Superior temporal gyrus (tissue), 1 donor: ENCODE results near the gene KRTAP20-4.

Experiments
- DNase-seq: peaks from one replicate; pipeline ENCODE4 v3.0.0-alpha.2; 2016; ENCODE audit errors: extremely low spot score

Gene KRTAP20-4

GRCh38 chr21:30620522-30620921 is at the start of gene KRTAP20-4:
Gene KRTAP20-4, plus strand, starts transcription at chr21:30620627.
- no peak for DNase-seq

GRCh38 chr21:30577766-30578165 is 42.7 kb upstream of the KRTAP20-4 start:
- DNase-seq = no peak

GRCh38 chr21:30579346-30579745 is 41.1 kb upstream of the KRTAP20-4 start:
- no peak for DNase-seq

- DNase-seq = no peak
Measured at GRCh38 chr21:30580132-30580531, 40.3 kb upstream of the KRTAP20-4 start.

DNA sequence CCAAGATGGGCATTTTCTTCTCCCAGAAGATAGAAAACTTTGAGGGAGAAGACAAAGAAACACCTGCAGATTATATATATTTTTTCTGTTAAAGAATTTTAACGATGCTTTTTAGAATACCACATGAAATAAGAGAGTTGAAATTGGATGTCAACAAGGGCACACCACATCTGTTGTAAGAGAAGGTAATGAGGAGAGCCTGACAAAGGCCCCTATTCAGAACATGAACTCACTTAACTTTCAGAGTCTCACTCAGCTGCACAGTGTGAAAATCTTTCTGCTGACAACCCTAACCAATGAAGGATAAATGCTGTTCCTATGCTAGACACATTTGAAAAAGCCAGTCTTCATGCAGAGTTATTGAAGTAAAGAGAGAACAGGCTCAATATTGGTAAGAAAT is 37.6 kb upstream of the KRTAP20-4 start:
- DNase-seq = no peak

- DNase-seq = no peak
Measured at GRCh38 chr21:30590297-30590696, 30.1 kb upstream of the KRTAP20-4 start, which contains the start of gene KRTAP22-2. Gene KRTAP22-2, minus strand, starts transcription at chr21:30590397.

DNA sequence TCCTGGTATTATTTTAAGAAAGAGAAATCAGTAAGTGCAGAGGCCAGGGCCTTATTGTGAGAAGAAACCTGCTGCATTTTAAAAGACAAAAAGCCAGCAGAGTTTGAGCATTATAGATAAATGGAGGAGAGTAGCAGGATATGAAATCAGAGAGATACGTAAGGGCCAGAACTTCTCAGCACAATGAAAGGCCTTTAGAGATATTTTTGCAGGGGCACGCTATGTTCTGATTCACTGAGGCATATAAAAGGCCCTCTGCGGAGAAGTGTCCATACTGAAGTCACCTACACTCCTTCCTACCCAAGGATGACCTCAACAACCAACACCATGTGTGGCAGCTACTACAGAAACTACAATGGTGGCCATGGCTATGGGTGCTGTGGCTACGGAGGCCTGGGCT is 28.3 kb upstream of the KRTAP20-4 start, which contains the start of gene KRTAP6-3:
KRTAP6-3 (plus strand) TSS at position 301 of the 400 bp plus-strand sequence; CDS start at position 307, 6 bp downstream.
- no peak for DNase-seq

GRCh38 chr21:30598802-30599201 is 21.6 kb upstream of the KRTAP20-4 start, which contains the start of gene KRTAP6-2:
Gene KRTAP6-2, minus strand, starts transcription at chr21:30598902. Its CDS starts 28 bp downstream, at chr21:30598874.
- DNase-seq = no peak

GRCh38 chr21:30600787-30601186 is 19.6 kb upstream of the KRTAP20-4 start, which contains the start of gene KRTAP22-1:
Gene KRTAP22-1, plus strand, starts transcription at chr21:30601087.
- no peak for DNase-seq

GRCh38 chr21:30605968-30606367 is 14.5 kb upstream of the KRTAP20-4 start:
- no peak for DNase-seq

- no peak for DNase-seq
Measured at GRCh38 chr21:30612132-30612531, 8.3 kb upstream of the KRTAP20-4 start.

DNA sequence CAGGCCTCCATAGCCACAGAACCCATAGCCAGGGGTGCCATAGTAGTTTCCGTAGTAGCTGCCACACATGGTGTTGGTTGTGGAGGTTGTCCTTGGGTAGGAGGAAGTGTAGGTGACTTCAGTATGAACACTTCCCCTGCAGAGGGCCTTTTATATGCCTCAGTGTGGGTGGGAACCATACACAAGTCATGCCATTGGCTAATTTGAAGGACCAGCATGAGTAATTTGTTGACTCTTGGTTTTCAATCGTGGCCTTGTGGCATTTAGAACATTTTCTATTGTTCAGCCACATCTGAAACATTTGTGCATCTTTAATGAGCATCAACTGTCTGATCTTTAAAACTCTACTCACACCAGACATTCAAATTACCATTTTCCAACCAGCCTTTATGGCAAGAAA is 6.6 kb upstream of the KRTAP20-4 start, which contains the start of gene KRTAP6-1:
KRTAP6-1 (minus strand) TSS at position 95 of the 400 bp plus-strand sequence; CDS start at position 69, 26 bp downstream.
- no peak for DNase-seq

GRCh38 chr21:30615199-30615598 is 5.2 kb upstream of the KRTAP20-4 start:
- DNase-seq = no peak

GRCh38 chr21:30616125-30616524 is 4.3 kb upstream of the KRTAP20-4 start, which contains the start of gene KRTAP20-1:
Gene KRTAP20-1, plus strand, starts transcription at chr21:30616425. Its CDS starts 30 bp downstream, at chr21:30616455.
- DNase-seq = no peak

GRCh38 chr21:30620080-30620479 is 347 bp upstream of the KRTAP20-4 start:
- no peak for DNase-seq

- DNase-seq = no peak
Measured at GRCh38 chr21:30623362-30623761, 2.9 kb downstream of the KRTAP20-4 start.

DNA sequence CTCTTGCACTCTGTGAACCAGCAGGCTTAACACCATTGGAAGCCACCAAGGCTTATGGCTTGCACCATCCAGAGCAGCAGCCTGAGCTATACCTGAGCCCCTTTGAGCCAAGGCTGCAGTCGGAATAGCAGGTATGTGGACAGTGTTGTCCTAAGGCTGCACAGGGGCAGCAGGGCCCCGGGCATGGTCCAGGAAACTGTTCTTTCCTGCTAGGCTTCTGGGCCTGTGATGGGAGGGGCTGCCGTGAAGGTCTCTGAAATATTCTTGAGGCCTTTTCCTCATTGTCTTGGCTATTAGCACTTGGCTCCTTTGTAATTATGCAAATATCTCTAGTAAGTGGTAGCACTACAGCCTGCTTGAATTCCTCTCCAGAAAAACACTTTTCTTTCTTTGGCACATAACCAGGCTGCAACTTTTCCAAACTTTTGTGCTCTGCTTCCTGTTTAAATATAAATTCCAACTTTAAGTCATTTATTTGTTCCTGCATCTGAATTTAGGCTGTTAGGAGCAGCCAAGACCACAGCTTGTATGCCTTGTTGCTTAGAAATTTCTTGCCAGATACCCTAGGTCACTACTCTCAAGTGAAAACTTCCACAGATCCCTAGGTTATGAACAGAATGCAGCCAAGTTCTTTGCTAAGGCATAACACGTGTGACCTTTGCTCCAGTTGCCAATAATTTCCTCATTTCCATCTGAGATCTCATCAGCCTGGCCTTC is 5.2 kb downstream of the KRTAP20-4 start:
- no peak for DNase-seq

GRCh38 chr21:30628109-30628508 is 7.7 kb downstream of the KRTAP20-4 start:
- no peak for DNase-seq

- DNase-seq = no peak
Measured at GRCh38 chr21:30629200-30629599, 8.8 kb downstream of the KRTAP20-4 start.

DNA sequence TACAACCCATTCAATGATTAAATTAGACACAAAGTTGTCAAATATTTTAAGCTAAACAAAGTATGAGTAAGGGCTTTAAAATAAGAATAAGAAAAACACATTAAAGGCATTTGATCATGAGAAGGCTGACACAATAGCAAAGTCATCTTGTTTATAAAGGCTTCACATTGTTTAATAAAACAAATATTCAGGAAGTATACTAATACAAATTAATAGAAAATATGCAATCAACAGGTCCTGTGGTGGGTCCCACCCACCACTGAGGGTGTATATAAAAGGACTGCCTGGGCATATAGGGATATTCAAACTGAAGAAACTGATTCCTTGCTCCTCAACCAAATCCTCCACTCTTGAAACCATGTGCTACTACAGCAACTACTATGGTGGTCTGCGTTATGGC is 14.5 kb downstream of the KRTAP20-4 start, which contains the start of gene KRTAP20-2:
KRTAP20-2 (plus strand) TSS at position 301 of the 400 bp plus-strand sequence; CDS start at position 359, 58 bp downstream.
- no peak for DNase-seq

DNA sequence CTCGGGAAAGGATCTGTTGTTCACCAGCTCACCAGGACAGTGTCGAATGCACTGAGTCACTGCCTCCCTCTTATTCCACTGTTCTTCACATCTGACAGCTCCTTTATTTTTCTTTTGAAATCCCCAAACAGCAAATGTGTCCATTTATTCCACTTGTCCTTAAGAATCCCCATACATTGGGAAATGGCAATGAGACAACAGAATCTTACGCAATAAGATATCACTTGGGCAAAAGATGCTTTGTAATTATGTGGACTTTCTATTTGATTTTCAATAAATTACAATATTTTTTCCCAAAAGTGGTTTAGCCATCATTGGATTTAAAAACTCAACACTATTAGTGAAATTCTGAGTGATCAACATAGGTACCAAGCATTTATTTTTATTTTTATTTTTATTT is 18.3 kb downstream of the KRTAP20-4 start:
- no peak for DNase-seq

- no peak for DNase-seq
Measured at GRCh38 chr21:30642564-30642963, 22.1 kb downstream of the KRTAP20-4 start, which contains the start of gene KRTAP20-3. Gene KRTAP20-3, plus strand, starts transcription at chr21:30642864.

DNA sequence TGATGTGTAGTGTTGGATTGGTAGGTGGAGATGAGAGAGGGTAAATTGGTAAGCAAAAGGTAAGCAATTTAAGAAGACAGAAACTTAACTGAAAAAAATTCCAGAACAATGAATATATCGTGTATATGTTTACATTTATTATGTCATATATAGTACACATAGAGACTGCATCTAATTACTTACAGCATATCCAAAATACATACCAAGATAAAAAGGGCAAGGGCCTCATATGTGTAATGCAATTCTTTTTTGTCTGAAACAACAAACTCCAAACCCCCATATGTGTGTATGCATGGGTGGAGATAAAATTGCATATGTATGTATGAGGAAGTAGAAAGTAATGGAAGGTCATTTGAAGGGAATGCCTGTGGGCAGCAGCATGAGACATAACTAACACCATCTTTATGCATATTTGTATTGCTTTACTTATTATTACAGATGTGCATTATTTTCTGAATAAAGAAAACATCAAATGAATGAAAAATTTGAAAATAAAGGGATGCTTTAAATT is 26.5 kb downstream of the KRTAP20-4 start:
- no peak for DNase-seq
